Stimulated activated CD8-positive, alpha-beta memory T cell treated with anti-CD3 and anti-CD28 coated beads, Interleukin-4, amount 100 ng/mL, for 4 hours (primary cell): Measurements from ENCODE around the gene RPL38.

ENCODE experiments used
- DNase-seq, 2 donors: peaks; one replicate each; pipeline ENCODE4 v3.0.0-alpha.2; 2020; ENCODE audit warnings: low read depth in 2 of 2, low spot score in 1 of 2

Gene RPL38

GRCh38 chr17:74245871-74246270 is 42.4 kb downstream of the RPL38 start:
- DNase-seq, result no peak

GRCh38 chr17:74249590-74250270 is 46.3 kb downstream of the RPL38 start:
- DNase-seq, result no peak

DNA sequence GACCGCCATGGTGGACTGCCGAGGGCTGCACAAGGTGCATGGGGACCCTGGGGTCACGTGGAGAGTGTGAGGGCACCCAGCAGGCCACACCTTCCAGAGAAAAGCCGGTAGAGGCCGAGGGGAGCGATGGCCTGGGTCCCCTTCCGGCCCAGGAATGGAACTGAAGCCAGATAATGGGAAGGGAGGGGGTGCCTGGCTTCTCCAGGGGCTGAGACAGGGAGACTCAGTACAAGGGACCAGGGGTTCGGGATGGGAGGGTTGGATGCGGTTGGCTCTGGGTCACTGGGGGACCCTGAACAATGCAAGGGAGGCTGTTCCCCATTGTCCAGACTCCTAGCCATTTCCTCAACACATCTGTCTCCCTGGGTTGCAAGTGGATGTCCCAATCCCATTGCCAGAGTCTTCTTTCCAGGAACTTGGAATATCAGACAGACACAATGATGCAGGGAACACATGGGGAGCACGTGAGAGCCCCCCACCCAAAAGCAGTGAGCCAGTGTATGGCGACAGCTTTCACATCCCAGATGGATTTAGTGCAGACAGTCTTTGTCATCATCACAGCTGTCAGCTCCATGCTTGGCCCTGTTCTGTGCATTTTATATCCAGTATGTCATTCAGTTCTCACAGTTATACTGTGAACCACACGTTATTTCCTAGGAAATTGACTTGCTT is 47.0 kb downstream of the RPL38 start:
- DNase-seq, result no peak

DNA sequence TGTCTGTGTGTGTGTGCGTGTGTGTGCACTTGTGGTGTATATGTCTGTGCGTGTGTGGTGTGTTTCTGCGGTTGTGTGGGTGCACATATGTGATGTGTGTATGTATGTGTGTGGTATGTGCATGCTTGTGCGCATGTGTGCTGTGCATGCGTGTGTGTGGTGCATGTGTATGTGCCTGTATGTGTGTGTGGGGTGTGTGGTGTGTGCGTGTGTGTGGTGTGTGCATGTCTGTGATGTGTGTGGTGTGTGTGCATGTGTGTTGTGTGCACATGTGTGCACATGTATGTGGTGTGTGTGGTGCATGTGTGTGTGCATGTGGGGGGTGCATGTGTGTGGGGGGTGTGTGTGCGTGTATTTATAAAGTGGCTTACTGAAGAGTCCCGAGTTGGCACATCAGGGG is 47.6 kb downstream of the RPL38 start:
- no peak for DNase-seq

DNA sequence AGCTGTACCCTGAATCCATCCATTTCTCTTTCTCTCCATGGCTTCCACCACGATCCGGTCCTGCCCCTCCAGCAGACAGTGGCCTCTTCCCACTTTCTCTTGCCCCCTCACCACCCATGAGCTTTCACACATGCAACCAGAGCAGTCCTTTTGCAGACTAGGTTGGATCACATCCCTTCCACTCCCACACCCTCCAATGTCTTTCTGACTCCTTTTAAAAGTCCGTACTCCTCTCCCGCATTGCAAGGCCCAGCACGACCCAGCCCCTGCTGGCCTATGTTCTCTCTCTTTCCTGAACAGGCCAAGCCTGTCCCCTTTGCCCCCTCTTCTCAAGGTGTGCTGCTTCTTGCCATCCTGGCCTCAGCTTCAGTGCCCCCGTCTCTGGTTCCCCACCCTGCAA is 48.1 kb downstream of the RPL38 start:
- DNase-seq, result no peak

DNA sequence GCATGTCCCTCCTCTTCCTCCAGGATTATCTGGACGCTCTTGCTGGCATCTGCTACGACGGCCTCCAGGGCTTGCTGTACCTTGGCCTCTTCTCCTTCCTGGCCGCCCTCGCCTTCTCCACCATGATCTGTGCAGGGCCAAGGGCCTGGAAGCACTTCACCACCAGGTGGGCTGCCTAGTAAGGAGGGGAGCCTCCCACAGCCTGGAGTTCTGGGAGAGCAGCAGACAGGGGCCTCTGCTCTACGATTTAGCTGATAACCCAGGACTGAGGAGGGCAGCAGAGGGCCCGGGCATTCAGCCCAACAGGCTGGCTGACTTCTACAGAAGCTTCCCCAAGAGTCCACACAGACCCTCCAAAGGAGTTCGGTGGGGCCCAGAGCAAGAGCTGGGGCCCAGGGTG is 48.7 kb downstream of the RPL38 start:
- no peak for DNase-seq

DNA sequence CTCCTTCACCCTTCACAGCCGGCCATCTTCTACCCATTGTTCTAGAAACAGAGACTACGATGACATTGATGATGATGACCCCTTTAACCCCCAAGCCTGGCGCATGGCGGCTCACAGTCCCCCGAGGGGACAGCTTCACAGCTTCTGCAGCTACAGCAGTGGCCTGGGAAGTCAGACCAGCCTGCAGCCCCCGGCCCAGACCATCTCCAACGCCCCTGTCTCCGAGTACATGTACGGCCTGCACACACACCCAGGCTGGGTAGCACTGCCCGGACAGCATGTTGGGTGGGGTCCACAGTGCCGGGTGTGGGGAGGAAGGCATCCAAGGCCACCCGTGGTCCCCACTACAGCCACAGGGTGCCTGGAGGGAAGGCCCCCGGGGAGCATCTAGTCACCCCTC is 49.6 kb downstream of the RPL38 start:
- no peak for DNase-seq

GRCh38 chr17:74257311-74257710 is 53.8 kb downstream of the RPL38 start:
- no peak for DNase-seq

DNA sequence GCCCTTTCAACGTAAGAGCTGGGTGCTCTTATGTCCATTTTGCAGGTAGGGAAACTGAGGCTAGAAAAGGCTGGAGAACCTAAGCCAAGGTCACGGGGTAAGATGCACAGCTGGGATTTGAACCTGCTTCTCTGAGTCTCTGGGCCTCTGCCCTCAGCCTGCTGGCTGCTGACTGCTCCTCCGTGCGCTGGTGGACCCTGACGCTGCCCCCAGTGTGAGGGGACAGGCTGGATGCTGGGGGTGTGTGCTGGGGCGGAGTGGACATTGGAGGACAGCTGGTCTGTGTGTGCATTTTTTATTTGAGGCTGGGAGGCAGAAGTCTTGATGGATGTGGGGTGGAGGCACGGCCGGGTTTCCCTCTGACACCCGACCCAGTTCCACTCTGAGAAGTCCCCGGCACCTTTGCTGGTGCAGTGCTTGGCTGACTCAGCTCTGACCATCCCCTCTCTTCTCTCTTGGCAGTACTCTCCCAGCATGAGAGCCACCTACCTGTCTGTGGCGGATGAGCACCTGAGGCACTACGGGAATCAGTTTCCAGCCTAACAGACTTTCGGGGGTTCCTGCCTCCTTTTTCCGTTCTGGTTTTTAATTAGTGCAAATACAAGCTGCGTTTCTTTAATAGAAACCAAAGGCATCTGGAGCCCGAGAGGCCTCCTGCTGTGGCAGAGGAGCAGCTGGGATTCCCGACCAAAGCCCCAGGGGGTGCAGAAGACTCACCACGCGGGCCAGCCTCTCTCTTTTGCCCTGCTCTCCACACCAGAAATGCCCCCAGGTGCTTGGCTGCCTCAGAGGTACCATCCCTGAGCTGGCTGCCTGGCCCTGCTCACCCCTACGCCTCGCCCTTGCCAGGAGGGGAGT is 56.4 kb downstream of the RPL38 start:
- no peak for DNase-seq
